Activated T-helper 1 cell treated with Interleukin-2 at 50 U/mL for 16 hours (primary cell): ENCODE data around the gene ARL16.

ENCODE experiments used
- DNase-seq: peaks from one replicate; pipeline ENCODE4 v3.0.0-alpha.2; 2020; ENCODE audit warnings: low read depth

ARL16 gene

GRCh38 chr17:81683584-81684441 lies at the start of gene ARL16, which contains the start of gene HGS:
TSS of gene ARL16 (minus strand) at chr17:81683797. CDS start at chr17:81683753, 44 bp downstream.
TSS of gene HGS (plus strand) at chr17:81684011. CDS start at chr17:81684067, 56 bp downstream.
- peak; percentile 97 for DNase-seq

GRCh38 chr17:81727324-81728031 lies 43.9 kb upstream of the ARL16 start:
- DNase-seq, result no peak

- no peak for DNase-seq
Observed at GRCh38 chr17:81726004-81726403, 42.4 kb upstream of the ARL16 start.

- DNase-seq, result no peak
Observed at GRCh38 chr17:81725439-81725838, 41.8 kb upstream of the ARL16 start.

GRCh38 chr17:81723651-81724209 lies 40.1 kb upstream of the ARL16 start:
- no peak for DNase-seq

- no peak for DNase-seq
Observed at GRCh38 chr17:81722184-81723120, 38.9 kb upstream of the ARL16 start.

GRCh38 chr17:81720267-81721071 lies 36.9 kb upstream of the ARL16 start:
- no peak for DNase-seq

GRCh38 chr17:81719410-81720266 lies 36.0 kb upstream of the ARL16 start:
- DNase-seq, result no peak

GRCh38 chr17:81717766-81718089 lies 34.1 kb upstream of the ARL16 start:
- no peak for DNase-seq

- no peak for DNase-seq
Observed at GRCh38 chr17:81717049-81717765, 33.6 kb upstream of the ARL16 start.

- DNase-seq, result no peak
Observed at GRCh38 chr17:81716674-81716996, 33.0 kb upstream of the ARL16 start.

- DNase-seq, result no peak
Observed at GRCh38 chr17:81715872-81716673, 32.5 kb upstream of the ARL16 start.

GRCh38 chr17:81715107-81715871 lies 31.7 kb upstream of the ARL16 start:
- DNase-seq, result no peak

- DNase-seq, result no peak
Observed at GRCh38 chr17:81714412-81715106, 31.0 kb upstream of the ARL16 start.

GRCh38 chr17:81713556-81714411 lies 30.2 kb upstream of the ARL16 start:
- no peak for DNase-seq

- DNase-seq, result no peak
Observed at GRCh38 chr17:81713004-81713555, 29.5 kb upstream of the ARL16 start.
